ENCODE data around the gene LRRC7. TPM values are rescaled to one million over a fixed set of nuclear protein-coding genes. Genes with fewer than 3 reads are reported as not detected.
A peak's percentile ranks its signal among the peaks of the same experiment; 100 is the strongest.

The LRRC7 gene
- total RNA-seq, 1 donor from 2014 or later, result not detected

GRCh38 chr1:69739251-69739605, 171.5 kb downstream of the LRRC7 start:
- TF ChIP-seq, protein P1, sequence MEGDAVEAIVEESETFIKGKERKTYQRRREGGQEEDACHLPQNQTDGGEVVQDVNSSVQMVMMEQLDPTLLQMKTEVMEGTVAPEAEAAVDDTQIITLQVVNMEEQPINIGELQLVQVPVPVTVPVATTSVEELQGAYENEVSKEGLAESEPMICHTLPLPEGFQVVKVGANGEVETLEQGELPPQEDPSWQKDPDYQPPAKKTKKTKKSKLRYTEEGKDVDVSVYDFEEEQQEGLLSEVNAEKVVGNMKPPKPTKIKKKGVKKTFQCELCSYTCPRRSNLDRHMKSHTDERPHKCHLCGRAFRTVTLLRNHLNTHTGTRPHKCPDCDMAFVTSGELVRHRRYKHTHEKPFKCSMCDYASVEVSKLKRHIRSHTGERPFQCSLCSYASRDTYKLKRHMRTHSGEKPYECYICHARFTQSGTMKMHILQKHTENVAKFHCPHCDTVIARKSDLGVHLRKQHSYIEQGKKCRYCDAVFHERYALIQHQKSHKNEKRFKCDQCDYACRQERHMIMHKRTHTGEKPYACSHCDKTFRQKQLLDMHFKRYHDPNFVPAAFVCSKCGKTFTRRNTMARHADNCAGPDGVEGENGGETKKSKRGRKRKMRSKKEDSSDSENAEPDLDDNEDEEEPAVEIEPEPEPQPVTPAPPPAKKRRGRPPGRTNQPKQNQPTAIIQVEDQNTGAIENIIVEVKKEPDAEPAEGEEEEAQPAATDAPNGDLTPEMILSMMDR (IDR thresholded peaks at IDR 0.05; ENCODE audit: insufficient read depth, low read length, severe bottlenecking), result no peak
- H3K4me3 ChIP-seq (ENCODE audit: low read depth, low read length), result no peak overlapping the region
- FAIRE-seq (no peak), DNase-seq (ENCODE audit: low read depth) (no peak)
- H3K27me3 ChIP-seq (ENCODE audit: control insufficient read depth, insufficient read depth, low read length), result no peaks in the 10 kb centered on the region
- no peaks in the 10 kb centered on the region for H3K36me3 ChIP-seq (ENCODE audit: control insufficient read depth, insufficient read depth, low read length)

- no peak for FAIRE-seq
Observed at GRCh38 chr1:69743146-69743545, 175.4 kb downstream of the LRRC7 start.

DNA sequence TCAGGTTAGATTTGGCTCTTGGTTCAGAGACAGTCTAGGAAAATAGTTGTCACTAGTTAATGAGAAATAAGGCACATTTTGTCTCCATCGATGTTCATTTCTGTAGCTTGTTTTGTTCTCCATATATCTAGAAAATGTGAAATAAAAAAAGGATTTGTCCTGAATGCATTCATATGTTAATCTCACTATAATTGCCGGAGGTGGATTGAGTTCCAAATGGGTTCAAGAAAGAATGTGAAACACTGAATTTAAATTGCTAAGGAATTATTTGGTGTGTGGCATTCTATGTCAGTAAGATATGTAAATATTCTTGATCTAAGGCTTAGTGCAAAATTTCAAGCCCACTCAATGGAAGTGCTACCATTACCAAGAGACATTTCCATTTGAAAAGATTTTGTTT, 176.7 kb downstream of the LRRC7 start:
- Histone ChIP-seq H3K27me3 (ENCODE audit: control insufficient read depth, insufficient read depth, low read length) (no peaks in the 10 kb centered on the region), H3K4me3 (ENCODE audit: low read depth, low read length) (no peak overlapping the region), H3K36me3 (ENCODE audit: control insufficient read depth, insufficient read depth, low read length) (no peaks in the 10 kb centered on the region)
- TF ChIP-seq, protein P1 (IDR thresholded peaks at IDR 0.05; ENCODE audit: insufficient read depth, low read length, severe bottlenecking), result no peak
- no peak for DNase-seq (ENCODE audit: low read depth)
- FAIRE-seq, result no peak

More at GRCh38 chr1:69743146-69743545, 175.4 kb downstream of the LRRC7 start:
- no peak for DNase-seq (ENCODE audit: low read depth)
- TF ChIP-seq, protein P1 (IDR thresholded peaks at IDR 0.05; ENCODE audit: insufficient read depth, low read length, severe bottlenecking), result no peak
- no peak overlapping the region for H3K4me3 ChIP-seq (ENCODE audit: low read depth, low read length)
- no peaks in the 10 kb centered on the region for H3K27me3 ChIP-seq (ENCODE audit: control insufficient read depth, insufficient read depth, low read length)
- no peaks in the 10 kb centered on the region for H3K36me3 ChIP-seq (ENCODE audit: control insufficient read depth, insufficient read depth, low read length)

DNA sequence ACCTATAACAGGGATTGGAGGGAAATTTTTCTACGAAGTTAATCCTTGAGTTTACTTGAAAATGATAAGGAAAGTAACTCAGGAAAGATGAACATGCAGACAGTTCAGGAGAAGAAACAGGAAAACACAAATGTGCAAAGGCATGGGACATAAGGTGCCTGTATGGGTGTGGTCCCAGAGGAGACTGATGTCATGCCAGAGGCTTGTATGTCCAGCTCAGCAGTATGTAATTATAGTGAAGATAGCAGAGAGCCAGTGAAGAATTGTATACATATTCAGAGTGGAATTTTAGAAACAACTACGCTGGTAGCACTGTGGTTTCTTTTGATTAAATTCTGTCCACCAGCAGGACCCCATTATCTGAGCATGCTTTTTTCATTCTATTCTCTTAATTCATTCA, 179.5 kb downstream of the LRRC7 start:
- Histone ChIP-seq H3K27me3 (ENCODE audit: control insufficient read depth, insufficient read depth, low read length) (no peaks in the 10 kb centered on the region), H3K4me3 (ENCODE audit: low read depth, low read length) (no peak overlapping the region), H3K36me3 (ENCODE audit: control insufficient read depth, insufficient read depth, low read length) (no peaks in the 10 kb centered on the region)
- FAIRE-seq (no peak), DNase-seq (ENCODE audit: low read depth) (peak; percentile 5)
- TF ChIP-seq, protein P1 (IDR thresholded peaks at IDR 0.05; ENCODE audit: insufficient read depth, low read length, severe bottlenecking), result no peak

DNA sequence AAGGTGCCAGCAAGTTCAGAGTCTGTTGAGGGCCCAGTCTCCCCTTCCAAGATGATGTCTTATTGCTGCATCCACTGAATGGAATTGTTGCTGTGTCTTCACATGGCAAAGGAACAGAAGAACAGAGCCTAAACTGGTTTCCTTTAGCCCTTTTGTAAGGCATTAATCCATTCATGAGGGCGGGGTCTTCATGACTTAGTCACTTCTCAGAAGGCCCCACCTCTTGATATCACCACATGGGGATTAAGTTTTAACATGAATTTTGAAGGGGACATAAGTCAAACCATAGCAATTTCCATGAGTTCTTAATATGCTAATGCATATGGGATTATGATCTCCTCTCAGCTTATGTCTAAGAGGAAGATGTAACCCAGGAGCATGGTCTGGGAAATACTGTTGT, 182.9 kb downstream of the LRRC7 start:
- TF ChIP-seq, protein P1 (IDR thresholded peaks at IDR 0.05; ENCODE audit: insufficient read depth, low read length, severe bottlenecking), result no peak
- Histone ChIP-seq H3K36me3 (ENCODE audit: control insufficient read depth, insufficient read depth, low read length) (no peaks in the 10 kb centered on the region), H3K4me3 (ENCODE audit: low read depth, low read length) (no peak overlapping the region), H3K27me3 (ENCODE audit: control insufficient read depth, insufficient read depth, low read length) (no peaks in the 10 kb centered on the region)
- DNase-seq (ENCODE audit: low read depth), result no peak
- no peak for FAIRE-seq

DNA sequence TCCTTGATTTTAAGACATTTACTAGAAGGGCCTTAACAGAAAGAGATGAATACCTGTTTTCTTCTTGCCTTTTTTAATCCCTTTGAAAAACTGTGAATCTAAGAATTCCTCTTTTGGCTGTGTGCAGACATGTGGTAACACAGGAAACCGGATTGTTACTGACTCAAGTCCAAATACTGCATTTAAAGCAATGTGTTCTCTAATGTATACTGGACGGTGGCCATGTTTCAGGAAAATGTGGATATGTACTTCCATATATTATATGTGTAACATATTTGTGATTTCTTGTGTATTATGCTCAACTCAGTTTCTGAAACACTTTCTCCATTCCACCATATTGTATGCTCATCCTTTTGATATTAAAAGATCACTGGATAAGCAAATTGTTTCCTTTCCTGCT, 185.1 kb downstream of the LRRC7 start:
- no peak for FAIRE-seq
- no peak overlapping the region for H3K4me3 ChIP-seq (ENCODE audit: low read depth, low read length)
- H3K36me3 ChIP-seq (ENCODE audit: control insufficient read depth, insufficient read depth, low read length), result no peaks in the 10 kb centered on the region
- TF ChIP-seq, protein P1 (IDR thresholded peaks at IDR 0.05; ENCODE audit: insufficient read depth, low read length, severe bottlenecking), result no peak
- no peaks in the 10 kb centered on the region for H3K27me3 ChIP-seq (ENCODE audit: control insufficient read depth, insufficient read depth, low read length)
- peak; percentile 4 for DNase-seq (ENCODE audit: low read depth)
